Measurements from ENCODE around the gene SLC25A39.

SLC25A39 gene

DNA sequence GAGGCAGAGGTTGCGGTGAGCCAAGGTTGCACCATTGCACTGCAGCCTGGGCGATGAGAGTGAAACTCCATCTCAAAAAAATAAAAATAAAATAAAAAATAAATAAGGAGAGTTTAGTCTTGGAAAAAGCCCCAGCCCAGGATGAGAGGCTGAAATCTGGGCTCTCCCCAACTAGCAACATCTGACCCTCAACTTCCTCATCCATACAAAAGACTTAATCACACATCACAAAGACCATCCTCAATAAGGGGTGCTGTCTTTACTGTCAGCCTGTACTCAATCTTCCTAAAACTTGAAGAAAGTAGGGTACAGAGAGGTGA is 45.3 kb downstream of the SLC25A39 start:
- no peak for DNase-seq (ENCODE audit: low read depth, low spot score)

DNA sequence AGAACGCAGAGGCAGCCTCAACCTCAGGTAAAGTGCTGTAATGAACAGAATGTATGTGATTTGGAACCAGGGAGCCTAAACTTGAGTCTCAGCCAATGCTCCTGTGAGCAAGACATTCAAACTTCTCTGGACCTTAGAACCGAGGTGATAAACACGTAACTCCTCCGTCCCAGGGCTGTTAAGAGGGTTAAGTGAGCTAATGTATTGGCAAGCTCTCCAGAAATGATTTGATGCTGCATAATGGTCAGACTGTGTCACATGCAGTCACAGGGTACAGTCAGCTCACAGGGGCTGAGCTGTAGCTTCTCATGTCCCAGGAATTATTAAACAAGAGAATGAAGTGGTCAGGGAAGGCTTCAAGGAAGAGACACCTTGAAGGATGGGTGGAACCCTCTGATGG is 46.6 kb downstream of the SLC25A39 start:
- no peak for DNase-seq (ENCODE audit: low read depth, low spot score)

DNA sequence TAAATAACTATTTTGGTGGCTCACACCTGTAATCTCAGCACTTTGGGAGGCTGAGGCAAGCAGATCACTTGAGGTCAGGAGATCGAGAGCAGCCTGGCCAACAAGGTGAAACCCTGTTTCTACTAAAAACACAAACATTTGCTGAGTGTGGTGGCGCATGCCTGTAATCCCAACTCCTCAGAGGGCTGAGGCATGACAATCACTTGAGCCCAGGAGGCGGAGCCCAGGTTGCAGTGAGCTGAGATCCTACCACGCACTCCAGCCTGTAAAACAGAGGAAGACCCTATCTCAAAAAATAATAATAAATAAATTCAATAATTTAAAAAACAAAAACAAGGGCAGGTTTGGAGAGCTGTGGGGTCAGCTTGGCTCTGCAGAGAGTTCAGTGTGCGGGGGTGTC is 51.0 kb downstream of the SLC25A39 start:
- no peak for DNase-seq (ENCODE audit: low read depth, low spot score)

DNA sequence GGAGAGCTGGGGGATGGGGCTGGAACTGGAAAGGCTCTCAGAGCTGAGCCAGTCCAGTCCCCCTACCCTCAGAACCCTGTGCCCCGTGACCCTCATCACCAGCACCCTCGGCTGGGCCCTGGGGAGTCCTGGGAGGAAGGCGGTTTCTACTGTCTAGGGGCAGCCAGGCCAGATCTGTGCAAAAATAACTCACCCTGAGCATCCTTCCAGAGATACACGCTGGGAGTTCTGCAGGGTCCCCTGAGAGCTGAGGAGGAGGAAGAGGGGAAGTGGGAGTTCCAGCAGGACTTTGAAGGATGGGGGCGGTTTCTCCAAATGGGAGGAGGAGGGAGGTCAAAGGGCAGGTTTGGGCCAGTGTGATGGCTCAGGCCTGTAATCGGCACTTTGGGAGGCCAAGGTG is 51.7 kb downstream of the SLC25A39 start:
- no peak for DNase-seq (ENCODE audit: low read depth, low spot score)

DNA sequence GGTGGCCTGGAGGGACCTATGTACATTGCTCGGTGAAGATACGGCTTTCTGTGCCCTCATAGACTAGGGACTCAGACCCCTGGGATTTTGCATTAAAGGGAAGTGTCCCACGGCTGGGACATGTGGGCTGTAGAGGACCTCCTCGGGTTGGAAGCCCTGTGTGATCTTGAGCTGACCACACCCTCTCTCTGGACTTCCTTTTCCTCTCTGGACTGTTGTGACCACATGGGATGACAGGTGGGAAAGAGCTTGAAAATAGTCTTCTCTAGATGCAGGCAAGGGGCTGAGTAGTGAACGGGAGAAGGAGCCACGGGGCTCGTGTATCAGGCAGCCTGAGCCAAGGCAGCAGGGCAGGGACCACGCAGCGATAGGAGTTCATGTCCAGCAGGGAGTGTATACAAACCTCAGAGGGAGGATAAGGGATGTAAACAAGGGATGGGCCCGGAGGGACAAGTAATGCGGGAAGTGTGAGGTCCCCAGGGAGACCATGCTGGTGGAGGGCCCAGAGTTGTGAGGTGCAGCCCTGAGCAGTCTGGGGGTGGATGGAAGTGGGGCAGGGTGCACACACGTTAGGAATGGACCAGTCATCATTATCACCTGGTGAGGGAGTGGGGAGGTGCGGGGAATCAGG is 52.2 kb downstream of the SLC25A39 start:
- DNase-seq (ENCODE audit: low read depth, low spot score) = no peak
